Testis (tissue), 3 donors: ENCODE measurements around the gene CFAP97. TPM values are rescaled to one million over a fixed set of nuclear protein-coding genes. Genes with fewer than 3 reads are reported as not detected.

ENCODE experiments used
- DNase-seq: peaks from one replicate; pipeline ENCODE4 v3.0.0-alpha.2; 2019
- H3K27ac ChIP-seq, 2 donors: fragments of 200-600 bp; sonication (generic); one replicate each; pipeline ENCODE4 v1.5.1; 2019
- H3K27me3 ChIP-seq: fragments of 200-600 bp; sonication (generic); one replicate; pipeline ENCODE4 v1.5.1; 2019
- H3K36me3 ChIP-seq: fragments of 200-600 bp; sonication (generic); one replicate; pipeline ENCODE4 v1.5.1; 2017; ENCODE audit warnings: low read depth; ENCODE audit errors: missing control alignments
- H3K4me1 ChIP-seq: fragments of 200-600 bp; sonication (generic); one replicate; pipeline ENCODE4 v1.5.1; 2019
- H3K4me3 ChIP-seq, 2 donors: fragments of 200-600 bp; sonication (generic); one replicate each; pipeline ENCODE4 v1.5.1; 2017 to 2019
- H3K9me3 ChIP-seq: fragments of 200-600 bp; sonication (generic); one replicate; pipeline ENCODE4 v1.5.1; 2017
- POLR2A ChIP-seq: fragments of 450-650 bp; IDR thresholded peaks from one replicate; pipeline ENCODE4 v1.6.1; 2017; ENCODE audit warnings: antibody characterized with exemption, mild to moderate bottlenecking, moderate library complexity
- WGBS, 2 donors: methylation state at CpG; one replicate each; pipeline ENCODE4 v1.1.5; 2018; 5-methylcytosine and 5-hydroxymethylcytosine counted together
- intact Hi-C: fragments of 100-400 bp; cut with DNase I; formaldehyde crosslinking; loops from one replicate; pipeline ENCODE4 v1.15.1; 2023; ENCODE audit warnings: low total_unique reads
- polyA plus RNA-seq: library from polyadenylated mRNA; stranded (reverse); fragments of 350-450 nt; fragmentation: Illumina TruSeq; extraction: RNeasy Lipid Tissue Mini Kit (QIAGEN cat#74804); gene quantifications from one replicate; pipeline ENCODE4 v1.2.3, GENCODE V29; 2014; ENCODE audit warnings: low read depth, low replicate concordance; ENCODE audit not compliant: insufficient read depth
- total RNA-seq, 2 donors: library from RNA; depleted of rRNA; stranded (reverse); fragments of >200 nt; gene quantifications; one replicate each; pipeline ENCODE4 v1.2.3, GENCODE V29; 2016
- TF ChIP-seq, protein P1 (sequence below), 3 experiments: fragments of 450-650 bp in 2 of 3; fragments of 200-600 bp in 1 of 3; sonication (generic) in 1 of 3; IDR thresholded peaks; one replicate each; pipeline ENCODE4 v1.5.1; 2016 to 2019; ENCODE audit warnings: antibody characterized with exemption in 3 of 3, mild to moderate bottlenecking in 2 of 3, moderate library complexity in 1 of 3

The CFAP97 gene
- total and polyA plus RNA-seq, 3 donors from 2014 or later, result 49.4 to 59.7 (median 54.5) TPM

DNA sequence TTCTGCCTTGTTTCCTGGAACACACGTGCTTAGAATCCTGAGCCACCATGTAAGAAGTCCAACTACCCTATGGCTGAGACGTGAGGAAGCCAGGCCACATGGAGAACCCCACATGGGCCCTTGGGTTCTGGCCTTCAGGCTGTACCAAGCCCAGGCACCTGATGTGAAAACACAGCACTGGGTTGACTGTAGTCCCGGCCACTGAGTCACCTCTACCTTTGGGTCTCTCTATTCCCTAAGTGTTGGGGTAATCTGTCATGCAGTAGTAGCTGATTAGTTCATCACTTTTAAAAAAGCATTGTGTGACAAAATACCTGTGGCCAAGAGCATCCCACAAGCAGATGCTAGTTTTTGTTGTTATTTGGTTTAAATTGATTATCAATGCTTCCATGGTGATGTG is 24.3 kb downstream of the CFAP97 start:
- peaks cover 5% of the 10 kb centered on the region for H3K4me1 ChIP-seq
- DNase-seq, result no peak
- 86 to 98% methylated on average over 2 to 3 of the region's 3 CpGs for WGBS, 2 donors
- no peak overlapping the region for H3K4me3 ChIP-seq
- TF ChIP-seq, protein P1, sequence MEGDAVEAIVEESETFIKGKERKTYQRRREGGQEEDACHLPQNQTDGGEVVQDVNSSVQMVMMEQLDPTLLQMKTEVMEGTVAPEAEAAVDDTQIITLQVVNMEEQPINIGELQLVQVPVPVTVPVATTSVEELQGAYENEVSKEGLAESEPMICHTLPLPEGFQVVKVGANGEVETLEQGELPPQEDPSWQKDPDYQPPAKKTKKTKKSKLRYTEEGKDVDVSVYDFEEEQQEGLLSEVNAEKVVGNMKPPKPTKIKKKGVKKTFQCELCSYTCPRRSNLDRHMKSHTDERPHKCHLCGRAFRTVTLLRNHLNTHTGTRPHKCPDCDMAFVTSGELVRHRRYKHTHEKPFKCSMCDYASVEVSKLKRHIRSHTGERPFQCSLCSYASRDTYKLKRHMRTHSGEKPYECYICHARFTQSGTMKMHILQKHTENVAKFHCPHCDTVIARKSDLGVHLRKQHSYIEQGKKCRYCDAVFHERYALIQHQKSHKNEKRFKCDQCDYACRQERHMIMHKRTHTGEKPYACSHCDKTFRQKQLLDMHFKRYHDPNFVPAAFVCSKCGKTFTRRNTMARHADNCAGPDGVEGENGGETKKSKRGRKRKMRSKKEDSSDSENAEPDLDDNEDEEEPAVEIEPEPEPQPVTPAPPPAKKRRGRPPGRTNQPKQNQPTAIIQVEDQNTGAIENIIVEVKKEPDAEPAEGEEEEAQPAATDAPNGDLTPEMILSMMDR (IDR thresholded peaks at IDR 0.05), result no peak
- no peak for TF ChIP-seq POLR2A
- no peaks in the 10 kb centered on the region for H3K9me3 ChIP-seq
- intact Hi-C loops, result no loop called here
- no peaks in the 10 kb centered on the region for H3K27me3 ChIP-seq
- H3K36me3 ChIP-seq, result no peaks in the 10 kb centered on the region
- no peak overlapping the region for H3K27ac ChIP-seq

DNA sequence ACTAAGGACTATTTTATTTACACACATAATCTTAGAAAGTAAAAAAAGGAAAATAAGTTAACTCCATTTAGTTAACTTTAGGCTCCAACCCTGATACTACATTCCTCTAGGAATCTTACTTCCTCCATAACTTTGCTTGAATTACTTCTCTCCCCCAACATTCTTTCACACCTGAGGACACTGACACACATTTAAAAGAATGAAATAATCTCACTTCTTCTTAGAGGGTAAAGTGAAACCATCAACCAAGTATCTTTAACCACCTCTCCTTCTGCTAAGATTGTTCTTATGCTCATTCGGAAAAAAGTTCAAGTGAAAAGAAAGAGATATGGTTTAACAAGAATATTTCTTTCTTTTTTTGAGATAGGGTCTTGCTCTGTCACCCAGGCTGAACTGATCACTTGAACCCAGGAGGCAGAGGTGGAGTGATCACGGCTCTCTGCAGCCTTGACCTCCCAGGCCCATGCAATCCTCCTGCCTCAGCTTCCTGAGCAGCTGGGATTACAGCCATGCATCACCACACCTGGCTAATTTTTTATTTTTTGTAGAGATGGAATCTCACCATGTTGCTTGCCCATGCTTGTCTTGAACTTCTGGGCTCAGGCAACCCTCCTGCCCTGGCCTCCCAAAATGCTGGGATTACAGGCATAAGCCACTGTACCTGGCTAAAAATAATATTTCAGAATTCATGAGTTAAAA is 32.3 kb downstream of the CFAP97 start:
- no peaks in the 10 kb centered on the region for H3K36me3 ChIP-seq

DNA sequence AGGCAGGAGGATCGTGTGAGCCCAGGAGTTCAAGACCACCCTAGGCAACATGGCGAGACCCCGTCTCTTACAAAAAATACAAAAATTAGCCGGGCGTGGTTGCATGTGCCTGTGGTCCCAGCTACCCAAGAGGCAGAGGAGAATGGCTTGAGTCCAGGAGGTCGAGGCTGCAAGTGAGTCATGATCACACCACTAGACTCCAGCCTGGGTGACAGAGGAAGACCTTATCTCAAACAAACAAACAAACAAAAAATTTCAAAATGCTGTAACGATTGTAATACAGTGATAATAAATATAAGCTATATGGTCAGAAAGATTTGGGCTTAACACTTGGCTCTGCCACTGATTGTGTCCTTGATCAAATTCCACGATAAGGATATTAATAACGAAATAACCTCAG is 36.6 kb downstream of the CFAP97 start:
- no peak for DNase-seq
- TF ChIP-seq POLR2A, result no peak
- TF ChIP-seq, protein P1 (IDR thresholded peaks at IDR 0.05), result no peak
- H3K4me3 ChIP-seq, result no peak overlapping the region
- intact Hi-C loops, result no loop called here
- H3K36me3 ChIP-seq, result no peaks in the 10 kb centered on the region
- no peaks in the 10 kb centered on the region for H3K27me3 ChIP-seq
- H3K27ac ChIP-seq, result no peak overlapping the region
- H3K4me1 ChIP-seq, result peaks cover 9% of the 10 kb centered on the region
- 74 to 81% methylated on average over 9 of the region's 9 CpGs for WGBS, 2 donors
- H3K9me3 ChIP-seq, result no peaks in the 10 kb centered on the region

More for the DNA sequence above, 32.3 kb downstream of the CFAP97 start:
- no peak overlapping the region for H3K4me3 ChIP-seq
- intact Hi-C loops, result no loop called here
- WGBS, 2 donors, result 57 to 88% methylated on average over 2 of the region's 2 CpGs
- peak overlapping the region in 1 of 2 donors; percentile 20 for H3K27ac ChIP-seq
- no peaks in the 10 kb centered on the region for H3K4me1 ChIP-seq
- no peaks in the 10 kb centered on the region for H3K27me3 ChIP-seq
- H3K9me3 ChIP-seq, result no peaks in the 10 kb centered on the region
- TF ChIP-seq, protein P1 (IDR thresholded peaks at IDR 0.05), result no peak
- no peak for TF ChIP-seq POLR2A
- no peak for DNase-seq

DNA sequence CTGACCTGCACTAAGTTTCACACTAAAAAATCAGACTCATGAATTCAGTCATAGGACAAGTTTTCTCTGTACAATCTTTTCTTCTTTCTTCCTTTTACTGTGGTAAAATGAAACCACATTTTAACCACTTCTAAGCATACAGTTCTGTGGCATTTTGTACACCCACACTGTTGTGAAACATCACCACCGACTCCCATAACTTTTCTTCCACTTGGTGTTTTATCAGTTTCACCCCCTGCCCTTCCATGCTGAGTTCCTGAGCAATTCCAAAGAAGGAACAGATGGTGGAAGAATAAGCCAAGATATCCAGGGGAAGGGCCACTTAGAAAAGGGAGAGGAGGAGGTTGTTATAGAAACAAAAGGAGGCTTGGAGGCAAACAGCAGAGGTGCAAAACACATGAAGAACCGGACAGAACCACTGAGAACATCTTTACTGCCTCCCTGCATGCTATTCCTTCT is 38.2 kb downstream of the CFAP97 start:
- Histone ChIP-seq H3K9me3 (no peaks in the 10 kb centered on the region), H3K4me3 (no peak overlapping the region), H3K27me3 (no peaks in the 10 kb centered on the region), H3K27ac (no peak overlapping the region), H3K36me3 (no peaks in the 10 kb centered on the region), H3K4me1 (peaks cover 9% of the 10 kb centered on the region)
- TF ChIP-seq, protein P1 (IDR thresholded peaks at IDR 0.05), result no peak
- TF ChIP-seq POLR2A, result no peak
- WGBS, 2 donors, result 32 to 40% methylated on average over 2 of the region's 2 CpGs
- intact Hi-C loops, result no loop called here
- no peak for DNase-seq

DNA sequence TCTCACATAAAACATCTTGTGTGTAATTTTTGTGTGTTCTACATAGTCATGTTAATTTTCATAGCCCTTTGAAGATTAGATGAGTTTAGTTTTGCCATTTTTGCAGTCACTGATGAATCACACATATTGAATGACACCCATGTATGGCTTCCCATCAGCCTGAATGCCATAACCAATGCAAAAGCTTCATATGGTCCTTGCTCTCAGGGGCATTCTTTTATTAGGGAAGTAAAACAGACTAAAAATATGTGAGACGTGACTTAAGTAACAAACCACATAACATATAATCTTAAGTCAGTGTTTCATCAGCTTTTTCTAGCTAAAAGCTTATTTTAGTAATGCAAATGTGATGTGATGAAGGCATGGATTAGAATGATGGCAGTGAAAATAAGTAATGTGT is 52.5 kb downstream of the CFAP97 start:
- Histone ChIP-seq H3K27ac (no peak overlapping the region), H3K4me1 (peaks cover 6% of the 10 kb centered on the region), H3K9me3 (no peaks in the 10 kb centered on the region), H3K4me3 (no peak overlapping the region), H3K27me3 (no peaks in the 10 kb centered on the region), H3K36me3 (no peaks in the 10 kb centered on the region)
- intact Hi-C loops, result no loop called here
- TF ChIP-seq POLR2A, result no peak
- TF ChIP-seq, protein P1 (IDR thresholded peaks at IDR 0.05), result no peak
- WGBS, 2 donors, result 88 to 94% methylated on average over 1 of the region's 1 CpG
- DNase-seq, result no peak
